ENCODE results near the gene NTSR2. TPM values are rescaled to one million over a fixed set of nuclear protein-coding genes. Genes with fewer than 3 reads are reported as not detected.

NTSR2 gene
- total RNA-seq, 1 experiment from 2014 or later: not detected

GRCh38 chr2:11695576-11695975 is 25.6 kb upstream of the NTSR2 start:
- no peak for TF ChIP-seq CTCF (IDR thresholded peaks at IDR 0.05; ENCODE audit: unreplicated experiment)
- BruUV-seq (replicated peaks): no TSS peak
- CTCF ChIA-PET: interaction anchor here (0.6 to 19.1 kb wide), 10 partner anchors 8 to 813 kb away, joined by 3 to 336 read pairs (median 4); partner anchors contain the start of gene LPIN1
- POLR2A ChIA-PET: interaction anchor here (2.5 to 7.7 kb wide), 2 partner anchors 49 to 56 kb away, joined by 13 to 67 read pairs; partner anchors contain the start of gene LPIN1
- H3K4me3 Mint-ChIP-seq (ENCODE audit: unreplicated experiment): no peak overlapping the region
- intact Hi-C loops (cut with micrococcal nuclease): no loop called here
- no peaks in the 10 kb centered on the region for H3K36me3 Mint-ChIP-seq (ENCODE audit: insufficient read depth, unreplicated experiment)
- no peaks in the 10 kb centered on the region for H3K27me3 Mint-ChIP-seq (ENCODE audit: insufficient read depth, unreplicated experiment)
- H3K4me1 Mint-ChIP-seq (ENCODE audit: insufficient read depth, unreplicated experiment): peaks cover 14% of the 10 kb centered on the region
- no peaks in the 10 kb centered on the region for H3K9me3 Mint-ChIP-seq (ENCODE audit: unreplicated experiment)
- DNase-seq (ENCODE audit: unreplicated experiment): no peak
- H3K27ac Mint-ChIP-seq (ENCODE audit: low read depth, unreplicated experiment): no peak overlapping the region

GRCh38 chr2:11692966-11693521 is 23.0 kb upstream of the NTSR2 start:
- POLR2A ChIA-PET: interaction anchor here (0.6 to 7.7 kb wide), 15 partner anchors 17 to 208 kb away, joined by 3 to 67 read pairs (median 4); partner anchors contain the start of gene LPIN1
- Mint-ChIP-seq H3K36me3 (ENCODE audit: insufficient read depth, unreplicated experiment) (no peaks in the 10 kb centered on the region), H3K4me1 (ENCODE audit: insufficient read depth, unreplicated experiment) (peaks cover 21% of the 10 kb centered on the region), H3K27ac (ENCODE audit: low read depth, unreplicated experiment) (no peak overlapping the region), H3K9me3 (ENCODE audit: unreplicated experiment) (no peaks in the 10 kb centered on the region), H3K27me3 (ENCODE audit: insufficient read depth, unreplicated experiment) (no peaks in the 10 kb centered on the region), H3K4me3 (ENCODE audit: unreplicated experiment) (no peak overlapping the region)
- intact Hi-C loops (cut with micrococcal nuclease): loop anchor here (1.0 kb wide), 2 partner anchors 60 to 86 kb away; no protein-coding TSS in a partner anchor
- BruUV-seq (replicated peaks): no TSS peak
- TF ChIP-seq CTCF (IDR thresholded peaks at IDR 0.05; ENCODE audit: unreplicated experiment): peak; percentile 57
- CTCF ChIA-PET: interaction anchor here (0.7 to 19.1 kb wide), 38 partner anchors 9 to 1462 kb away, joined by 3 to 336 read pairs (median 4); partner anchors contain the start of genes E2F6 and LPIN1
- peak; percentile 86 for DNase-seq (ENCODE audit: unreplicated experiment)

- peaks cover 10% of the 10 kb centered on the region for H3K4me1 Mint-ChIP-seq (ENCODE audit: insufficient read depth, unreplicated experiment)
- intact Hi-C loops (cut with micrococcal nuclease): no loop called here
- POLR2A ChIA-PET: no interaction called here
Measured at GRCh38 chr2:11691076-11691660, 21.2 kb upstream of the NTSR2 start.

More at GRCh38 chr2:11691076-11691660, 21.2 kb upstream of the NTSR2 start:
- H3K9me3 Mint-ChIP-seq (ENCODE audit: unreplicated experiment): no peaks in the 10 kb centered on the region
- no TSS peak for BruUV-seq (replicated peaks)
- no peaks in the 10 kb centered on the region for H3K36me3 Mint-ChIP-seq (ENCODE audit: insufficient read depth, unreplicated experiment)
- DNase-seq (ENCODE audit: unreplicated experiment): no peak
- no peaks in the 10 kb centered on the region for H3K27me3 Mint-ChIP-seq (ENCODE audit: insufficient read depth, unreplicated experiment)
- no peak for TF ChIP-seq CTCF (IDR thresholded peaks at IDR 0.05; ENCODE audit: unreplicated experiment)
- CTCF ChIA-PET: interaction anchor here (0.6 to 19.1 kb wide), 3 partner anchors 10 to 101 kb away, joined by 3 to 336 read pairs (median 14); no protein-coding TSS in a partner anchor
- no peak overlapping the region for H3K27ac Mint-ChIP-seq (ENCODE audit: low read depth, unreplicated experiment)
- no peak overlapping the region for H3K4me3 Mint-ChIP-seq (ENCODE audit: unreplicated experiment)

All from MCF 10A (cell line).